Subcutaneous abdominal adipose tissue (tissue), 5 donors: ENCODE results near the gene USP9Y.
"Not testable (repeated sequence)": the region's sequence is repeated elsewhere in the genome, so short reads cannot be mapped to it uniquely, and the experiment has no call there.

ENCODE experiments used
- H3K27ac ChIP-seq: one replicate; pipeline ENCODE4 v1.7.0; 2013; ENCODE audit warnings: low read depth, mild to moderate bottlenecking, inconsistent platforms, low read length, moderate library complexity
- H3K27me3 ChIP-seq, 5 donors: one replicate each; pipeline ENCODE4 v1.7.0; 2013; ENCODE audit warnings: low read length in 5 of 5, inconsistent platforms in 1 of 5; ENCODE audit not compliant: control insufficient read depth in 5 of 5, insufficient read depth in 4 of 5
- H3K36me3 ChIP-seq, 5 donors: one replicate each; pipeline ENCODE4 v1.7.0; 2013; ENCODE audit warnings: low read length in 5 of 5; ENCODE audit not compliant: control insufficient read depth in 5 of 5, insufficient read depth in 5 of 5
- H3K4me1 ChIP-seq, 5 donors: one replicate each; pipeline ENCODE4 v1.7.0; 2013; ENCODE audit warnings: low read length in 5 of 5, mild to moderate bottlenecking in 3 of 5, moderate library complexity in 1 of 5; ENCODE audit not compliant: control insufficient read depth in 5 of 5, insufficient read depth in 5 of 5
- H3K4me3 ChIP-seq, 5 donors: one replicate each; pipeline ENCODE4 v1.7.0; 2013; ENCODE audit warnings: low read length in 5 of 5, low read depth in 1 of 5
- H3K9ac ChIP-seq, 5 donors: one replicate each; pipeline ENCODE4 v1.7.0; 2013; ENCODE audit warnings: low read length in 5 of 5, mild to moderate bottlenecking in 4 of 5, moderate library complexity in 3 of 5
- H3K9me3 ChIP-seq, 5 donors: one replicate each; pipeline ENCODE4 v1.7.0; 2013; ENCODE audit warnings: low read length in 5 of 5; ENCODE audit not compliant: control insufficient read depth in 5 of 5
- donor health status: healthy.
- donor health status: healthy.
- donor health status: healthy.
- donor health status: healthy.
- donor health status: healthy.

USP9Y gene

GRCh38 chrY:12701181-12701695, at the start of gene USP9Y:
Gene USP9Y, plus strand, starts transcription at chrY:12701231. Its CDS starts 8,217 bp downstream, at chrY:12709448.
- no peak within 1 kb of the TSS for H3K4me3 ChIP-seq
- H3K36me3 ChIP-seq: no peaks in the 10 kb centered on the region

GRCh38 chrY:12651621-12652036, 49.4 kb upstream of the USP9Y start:
- H3K4me3 ChIP-seq: no peak overlapping the region
- H3K27me3 ChIP-seq: no peaks in the 10 kb centered on the region
- no peak overlapping the region for H3K27ac ChIP-seq
- no peaks in the 10 kb centered on the region for H3K4me1 ChIP-seq
- H3K9me3 ChIP-seq: no peaks in the 10 kb centered on the region
- H3K36me3 ChIP-seq: no peaks in the 10 kb centered on the region
- H3K9ac ChIP-seq: no peak overlapping the region

More at GRCh38 chrY:12701181-12701695, at the start of gene USP9Y:
- no peak within 1 kb of the TSS for H3K9ac ChIP-seq
- H3K4me1 ChIP-seq: no peaks in the 10 kb centered on the region
- H3K9me3 ChIP-seq: no peaks in the 10 kb centered on the region
- no peak within 1 kb of the TSS for H3K27ac ChIP-seq
- H3K27me3 ChIP-seq: no peaks in the 10 kb centered on the region

- Histone ChIP-seq H3K9me3 (no peaks in the 10 kb centered on the region), H3K36me3 (no peaks in the 10 kb centered on the region), H3K27me3 (no peaks in the 10 kb centered on the region), H3K27ac (no peak overlapping the region), H3K9ac (no peak overlapping the region), H3K4me1 (no peaks in the 10 kb centered on the region), H3K4me3 (no peak overlapping the region)
Measured at GRCh38 chrY:12661745-12662681, 39.0 kb upstream of the USP9Y start.

GRCh38 chrY:12662745-12663591, 38.1 kb upstream of the USP9Y start:
- no peaks in the 10 kb centered on the region for H3K27me3 ChIP-seq
- H3K4me3 ChIP-seq: no peak overlapping the region
- no peak overlapping the region for H3K27ac ChIP-seq
- H3K9ac ChIP-seq: no peak overlapping the region
- H3K9me3 ChIP-seq: no peaks in the 10 kb centered on the region
- H3K36me3 ChIP-seq: no peaks in the 10 kb centered on the region
- H3K4me1 ChIP-seq: no peaks in the 10 kb centered on the region

GRCh38 chrY:12663845-12664244, 37.2 kb upstream of the USP9Y start:
- H3K9me3 ChIP-seq, H3K27me3 ChIP-seq, H3K4me1 ChIP-seq, H3K4me3 ChIP-seq, H3K36me3 ChIP-seq, H3K9ac ChIP-seq, H3K27ac ChIP-seq: not testable (repeated sequence)

- Histone ChIP-seq H3K4me3 (no peak overlapping the region), H3K9me3 (no peaks in the 10 kb centered on the region), H3K36me3 (no peaks in the 10 kb centered on the region), H3K27me3 (no peaks in the 10 kb centered on the region), H3K9ac (no peak overlapping the region), H3K4me1 (no peaks in the 10 kb centered on the region), H3K27ac (no peak overlapping the region)
Measured at GRCh38 chrY:12678111-12678510, 22.9 kb upstream of the USP9Y start.

GRCh38 chrY:12681535-12681934, 19.5 kb upstream of the USP9Y start:
- H3K9ac ChIP-seq: no peak overlapping the region
- no peaks in the 10 kb centered on the region for H3K4me1 ChIP-seq
- H3K36me3 ChIP-seq: no peaks in the 10 kb centered on the region
- H3K9me3 ChIP-seq: no peaks in the 10 kb centered on the region
- H3K27ac ChIP-seq: no peak overlapping the region
- H3K4me3 ChIP-seq: no peak overlapping the region
- H3K27me3 ChIP-seq: no peaks in the 10 kb centered on the region

- Histone ChIP-seq H3K9me3 (no peaks in the 10 kb centered on the region), H3K4me1 (no peaks in the 10 kb centered on the region), H3K27ac (no peak overlapping the region), H3K27me3 (no peaks in the 10 kb centered on the region), H3K9ac (no peak overlapping the region), H3K4me3 (no peak overlapping the region), H3K36me3 (no peaks in the 10 kb centered on the region)
Measured at GRCh38 chrY:12688337-12688736, 12.7 kb upstream of the USP9Y start.

- Histone ChIP-seq H3K9me3 (no peaks in the 10 kb centered on the region), H3K9ac (no peak overlapping the region), H3K4me3 (no peak overlapping the region), H3K4me1 (no peaks in the 10 kb centered on the region), H3K27ac (no peak overlapping the region), H3K36me3 (no peaks in the 10 kb centered on the region), H3K27me3 (no peaks in the 10 kb centered on the region)
Measured at GRCh38 chrY:12700087-12700486, 944 bp upstream of the USP9Y start.

- Histone ChIP-seq H3K9ac (no peak overlapping the region), H3K4me1 (no peaks in the 10 kb centered on the region), H3K36me3 (no peaks in the 10 kb centered on the region), H3K9me3 (no peaks in the 10 kb centered on the region), H3K27ac (no peak overlapping the region), H3K27me3 (no peaks in the 10 kb centered on the region), H3K4me3 (no peak overlapping the region)
Measured at GRCh38 chrY:12702174-12702573, 1.1 kb downstream of the USP9Y start.
